CD4-positive, alpha-beta memory T cell (primary cell): ENCODE data around the gene PYCARD. TPM values are rescaled to one million over a fixed set of nuclear protein-coding genes. Genes with fewer than 3 reads are reported as not detected.

Experiments
- CTCF ChIA-PET: fragments of 350-600 bp; sonication (Branson Sonifier 250); formaldehyde crosslinking; loops from one replicate; lab custom pipeline; 2021; ENCODE audit warnings: inconsistent platforms; ENCODE audit not compliant: partially characterized antibody; lab: Charles Lee
- POLR2A ChIA-PET: fragments of 350-600 bp; sonication (Branson Sonifier 250); formaldehyde crosslinking; loops from one replicate; lab custom pipeline; 2021; ENCODE audit not compliant: partially characterized antibody; lab: Charles Lee
- DNase-seq, 5 donors: peaks; one replicate each; pipeline versions ENCODE4 v3.0.0 to v3.0.0-alpha.2; 2020 to 2022; ENCODE audit warnings: mixed read lengths in 1 of 5
- H3K27ac ChIP-seq: one replicate; pipeline ENCODE4 v1.7.0; 2013; ENCODE audit warnings: low read depth, low read length
- H3K27me3 ChIP-seq: 2 replicates; pipeline ENCODE4 v1.7.0; 2013; ENCODE audit warnings: mild to moderate bottlenecking, low read length, moderate library complexity; ENCODE audit not compliant: insufficient read depth
- H3K36me3 ChIP-seq: 2 replicates; pipeline ENCODE4 v1.7.0; 2013; ENCODE audit warnings: mild to moderate bottlenecking, low read length, moderate library complexity; ENCODE audit not compliant: insufficient read depth
- H3K4me1 ChIP-seq: 2 replicates; pipeline ENCODE4 v1.7.0; 2013; ENCODE audit warnings: mild to moderate bottlenecking, low read length, moderate library complexity; ENCODE audit not compliant: insufficient read depth
- H3K4me3 ChIP-seq, 2 donors: one replicate each; pipeline ENCODE4 v1.7.0; 2013; ENCODE audit warnings: low read length in 2 of 2, mild to moderate bottlenecking in 1 of 2
- H3K9me3 ChIP-seq, 2 donors: one replicate each; pipeline ENCODE4 v1.7.0; 2013; ENCODE audit warnings: low read length in 2 of 2, control low read depth in 1 of 2; ENCODE audit not compliant: control insufficient read depth in 1 of 2
- H3K27ac Mint-ChIP-seq, 7 donors: one replicate each; pipeline ENCODE4 v1.8.0; 2020 to 2021; ENCODE audit warnings: mixed read lengths in 7 of 7, mild to moderate bottlenecking in 6 of 7, inconsistent platforms in 3 of 7, moderate library complexity in 3 of 7
- H3K27me3 Mint-ChIP-seq, 2 donors: one replicate each; pipeline ENCODE4 v1.8.0; 2020 to 2021; ENCODE audit warnings: mixed read lengths in 2 of 2
- H3K36me3 Mint-ChIP-seq, 2 donors: one replicate each; pipeline ENCODE4 v1.8.0; 2020 to 2021; ENCODE audit warnings: mixed read lengths in 2 of 2, inconsistent platforms in 1 of 2, mild to moderate bottlenecking in 1 of 2
- H3K4me1 Mint-ChIP-seq, 4 donors: one replicate each; pipeline ENCODE4 v1.8.0; 2020 to 2021; ENCODE audit warnings: mixed read lengths in 4 of 4, mild to moderate bottlenecking in 1 of 4
- H3K4me3 Mint-ChIP-seq, 8 donors: one replicate each; pipeline ENCODE4 v1.8.0; 2020 to 2021; ENCODE audit warnings: mixed read lengths in 8 of 8, mild to moderate bottlenecking in 7 of 8, moderate library complexity in 6 of 8, inconsistent platforms in 3 of 8
- H3K9me3 Mint-ChIP-seq, 8 donors: one replicate each; pipeline ENCODE4 v1.8.0; 2020 to 2021; ENCODE audit warnings: mixed read lengths in 8 of 8, mild to moderate bottlenecking in 5 of 8, inconsistent platforms in 3 of 8, moderate library complexity in 1 of 8
- intact Hi-C: fragments of 100-400 bp; cut with micrococcal nuclease; formaldehyde crosslinking; loops from one replicate; pipeline ENCODE4 v1.15.1; 2023
- polyA plus RNA-seq, 2 donors: library from polyadenylated mRNA; unstranded; fragments of 300-500 nt; fragmentation: Illumina TruSeq; gene quantifications; one replicate each; pipeline ENCODE4 v1.2.3, GENCODE V29; 2021
- total RNA-seq, 2 experiments: library from RNA; stranded (reverse); gene quantifications; one replicate each; pipeline ENCODE4 v1.2.3, GENCODE V29; 2021

The PYCARD gene
- total and polyA plus RNA-seq, 4 experiments from 2014 or later = 25.9 to 60.6 (median 39.5) TPM

- peaks cover 88 to 98% of the 10 kb centered on the region in 2 donors for H3K36me3 Mint-ChIP-seq
- Histone ChIP-seq H3K27me3 (no peaks in the 10 kb centered on the region), H3K27ac (no peak overlapping the region), H3K9me3 (no peaks in the 10 kb centered on the region), H3K4me1 (peaks cover 35% of the 10 kb centered on the region), H3K36me3 (peaks cover 97% of the 10 kb centered on the region), H3K4me3 (no peak overlapping the region)
- H3K4me3 Mint-ChIP-seq = no peak overlapping the region
- H3K27me3 Mint-ChIP-seq = no peaks in the 10 kb centered on the region
- intact Hi-C loops = no loop called here
- H3K9me3 Mint-ChIP-seq = peaks cover 0 to 10% (median 0%) of the 10 kb centered on the region in 8 donors
- no peak for DNase-seq
- H3K27ac Mint-ChIP-seq = peak overlapping the region in 6 of 7 donors; percentile 19 to 99 (median 67)
- ChIA-PET CTCF (interaction anchor here (0.7 to 0.9 kb wide), 3 partner anchors 11 to 269 kb away, joined by 3 read pairs; no protein-coding TSS in a partner anchor), POLR2A (interaction anchor here (0.7 to 2.4 kb wide), 6 partner anchors 7 to 12 kb away, joined by 4 to 28 read pairs (median 6); partner anchors contain the start of gene FUS)
- peaks cover 47 to 87% (median 67%) of the 10 kb centered on the region in 4 donors for H3K4me1 Mint-ChIP-seq
Measured at GRCh38 chr16:31189412-31189778, 13.2 kb downstream of the PYCARD start.

- Mint-ChIP-seq H3K4me3 (no peak overlapping the region), H3K27ac (peak overlapping the region; percentile 19 to 99 (median 68)), H3K36me3 (peaks cover 88 to 96% of the 10 kb centered on the region in 2 donors), H3K4me1 (peaks cover 48 to 89% (median 71%) of the 10 kb centered on the region in 4 donors), H3K27me3 (no peaks in the 10 kb centered on the region), H3K9me3 (peaks cover 0 to 13% (median 0%) of the 10 kb centered on the region in 8 donors)
- H3K4me1 ChIP-seq = peaks cover 41% of the 10 kb centered on the region
- peak in 1 of 5 donors; percentile 9 for DNase-seq
- H3K36me3 ChIP-seq = peaks cover 96% of the 10 kb centered on the region
- ChIA-PET POLR2A (interaction anchor here (2.1 to 3.3 kb wide), 4 partner anchors 9 to 13 kb away, joined by 8 to 28 read pairs (median 14); partner anchors contain the start of genes FUS and PYCARD), CTCF (interaction anchor here (0.7 to 0.9 kb wide), 3 partner anchors 11 to 269 kb away, joined by 3 read pairs; no protein-coding TSS in a partner anchor)
- no peak overlapping the region for H3K4me3 ChIP-seq
- H3K27me3 ChIP-seq = no peaks in the 10 kb centered on the region
- H3K27ac ChIP-seq = peak overlapping the region; percentile 0
- intact Hi-C loops = no loop called here
- no peaks in the 10 kb centered on the region for H3K9me3 ChIP-seq
Measured at GRCh38 chr16:31188450-31189411, 13.8 kb downstream of the PYCARD start.

- H3K4me3 Mint-ChIP-seq = no peak overlapping the region
- H3K27me3 Mint-ChIP-seq = no peaks in the 10 kb centered on the region
- Histone ChIP-seq H3K4me3 (no peak overlapping the region), H3K27ac (no peak overlapping the region), H3K27me3 (no peaks in the 10 kb centered on the region), H3K9me3 (no peaks in the 10 kb centered on the region), H3K4me1 (peaks cover 50% of the 10 kb centered on the region), H3K36me3 (peaks cover 97% of the 10 kb centered on the region)
- peaks cover 0 to 11% (median 0%) of the 10 kb centered on the region in 8 donors for H3K9me3 Mint-ChIP-seq
- ChIA-PET CTCF (no interaction called here), POLR2A (interaction anchor here (1.0 to 3.3 kb wide), 3 partner anchors 9 to 13 kb away, joined by 3 to 19 read pairs (median 12); partner anchors contain the start of gene PYCARD)
- DNase-seq = no peak
- peak overlapping the region in 3 of 7 donors; percentile 3 to 99 (median 53) for H3K27ac Mint-ChIP-seq
- peaks cover 91 to 97% of the 10 kb centered on the region in 2 donors for H3K36me3 Mint-ChIP-seq
- intact Hi-C loops = no loop called here
- peaks cover 51 to 91% (median 72%) of the 10 kb centered on the region in 4 donors for H3K4me1 Mint-ChIP-seq
Measured at GRCh38 chr16:31187808-31188189, 14.8 kb downstream of the PYCARD start.

- no peaks in the 10 kb centered on the region for H3K27me3 Mint-ChIP-seq
- Histone ChIP-seq H3K9me3 (no peaks in the 10 kb centered on the region), H3K36me3 (peaks cover 97% of the 10 kb centered on the region), H3K27me3 (no peaks in the 10 kb centered on the region), H3K4me1 (peaks cover 57% of the 10 kb centered on the region), H3K4me3 (no peak overlapping the region), H3K27ac (no peak overlapping the region)
- peak overlapping the region in 2 of 8 donors; percentile 10 to 41 for H3K4me3 Mint-ChIP-seq
- CTCF ChIA-PET = no interaction called here
- intact Hi-C loops = no loop called here
- H3K27ac Mint-ChIP-seq = peak overlapping the region in 6 of 7 donors; percentile 26 to 99 (median 57)
- no peak for DNase-seq
- H3K4me1 Mint-ChIP-seq = peaks cover 57 to 96% (median 78%) of the 10 kb centered on the region in 4 donors
- H3K36me3 Mint-ChIP-seq = peaks cover 96 to 97% of the 10 kb centered on the region in 2 donors
- H3K9me3 Mint-ChIP-seq = peaks cover 0 to 11% (median 0%) of the 10 kb centered on the region in 8 donors
- POLR2A ChIA-PET = interaction anchor here (1.0 to 3.3 kb wide), 5 partner anchors 8 to 43 kb away, joined by 3 to 19 read pairs (median 4); partner anchors contain the start of gene PYCARD
Measured at GRCh38 chr16:31186930-31187807, 15.4 kb downstream of the PYCARD start.

- Mint-ChIP-seq H3K36me3 (peaks cover 93 to 97% of the 10 kb centered on the region in 2 donors), H3K4me3 (peak overlapping the region in 7 of 8 donors; percentile 1 to 68 (median 27)), H3K27ac (peak overlapping the region in 5 of 7 donors; percentile 6 to 99 (median 54)), H3K27me3 (no peaks in the 10 kb centered on the region), H3K4me1 (peaks cover 60 to 97% (median 78%) of the 10 kb centered on the region in 4 donors), H3K9me3 (peaks cover 0 to 15% (median 0%) of the 10 kb centered on the region in 8 donors)
- no peak overlapping the region for H3K27ac ChIP-seq
- no peak overlapping the region for H3K4me3 ChIP-seq
- no peaks in the 10 kb centered on the region for H3K27me3 ChIP-seq
- H3K36me3 ChIP-seq = peaks cover 91% of the 10 kb centered on the region
- POLR2A ChIA-PET = interaction anchor here (1.0 to 3.3 kb wide), 6 partner anchors 9 to 69 kb away, joined by 3 to 19 read pairs (median 4); partner anchors contain the start of genes KAT8 and PYCARD
- no peak for DNase-seq
- peaks cover 66% of the 10 kb centered on the region for H3K4me1 ChIP-seq
- no peaks in the 10 kb centered on the region for H3K9me3 ChIP-seq
- CTCF ChIA-PET = no interaction called here
- intact Hi-C loops = no loop called here
Measured at GRCh38 chr16:31186176-31186575, 16.4 kb downstream of the PYCARD start.

GRCh38 chr16:31185339-31185738 is 17.2 kb downstream of the PYCARD start:
- CTCF ChIA-PET = no interaction called here
- Mint-ChIP-seq H3K27ac (peak overlapping the region in 5 of 7 donors; percentile 31 to 99 (median 68)), H3K4me3 (peak overlapping the region in 3 of 8 donors; percentile 19 to 63 (median 36)), H3K36me3 (peaks cover 86 to 95% of the 10 kb centered on the region in 2 donors), H3K9me3 (peaks cover 0 to 17% (median 0%) of the 10 kb centered on the region in 8 donors), H3K27me3 (no peaks in the 10 kb centered on the region), H3K4me1 (peaks cover 54 to 98% (median 75%) of the 10 kb centered on the region in 4 donors)
- DNase-seq = no peak
- no peaks in the 10 kb centered on the region for H3K9me3 ChIP-seq
- no peak overlapping the region for H3K4me3 ChIP-seq
- intact Hi-C loops = no loop called here
- H3K36me3 ChIP-seq = peaks cover 83% of the 10 kb centered on the region
- no peaks in the 10 kb centered on the region for H3K27me3 ChIP-seq
- POLR2A ChIA-PET = interaction anchor here (1.0 to 3.3 kb wide), 5 partner anchors 8 to 68 kb away, joined by 4 to 19 read pairs (median 5); partner anchors contain the start of genes KAT8 and PYCARD
- no peak overlapping the region for H3K27ac ChIP-seq
- peaks cover 66% of the 10 kb centered on the region for H3K4me1 ChIP-seq
